ENCODE measurements around the gene GALE.

DNA sequence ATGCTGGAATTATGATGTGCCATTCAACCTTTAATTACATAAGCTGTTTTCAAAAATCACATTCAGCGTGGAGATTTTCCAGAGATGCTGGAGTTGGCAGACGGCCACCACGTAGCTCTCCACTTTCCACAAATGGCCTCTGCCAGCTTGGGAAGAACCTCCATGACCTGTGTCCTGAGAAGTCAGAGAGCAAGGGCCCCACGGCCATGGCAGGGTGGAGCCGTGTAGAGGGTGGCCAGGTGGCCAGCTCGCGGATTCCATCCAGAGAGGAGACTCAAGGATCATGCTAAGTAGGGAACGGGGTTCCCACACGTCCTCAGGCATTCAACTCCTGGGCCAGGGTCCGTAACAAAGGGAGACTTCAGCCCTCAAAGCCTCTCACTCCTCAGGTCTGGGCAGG is 1.3 kb upstream of the GALE start:
- TF ChIP-seq, protein P1, sequence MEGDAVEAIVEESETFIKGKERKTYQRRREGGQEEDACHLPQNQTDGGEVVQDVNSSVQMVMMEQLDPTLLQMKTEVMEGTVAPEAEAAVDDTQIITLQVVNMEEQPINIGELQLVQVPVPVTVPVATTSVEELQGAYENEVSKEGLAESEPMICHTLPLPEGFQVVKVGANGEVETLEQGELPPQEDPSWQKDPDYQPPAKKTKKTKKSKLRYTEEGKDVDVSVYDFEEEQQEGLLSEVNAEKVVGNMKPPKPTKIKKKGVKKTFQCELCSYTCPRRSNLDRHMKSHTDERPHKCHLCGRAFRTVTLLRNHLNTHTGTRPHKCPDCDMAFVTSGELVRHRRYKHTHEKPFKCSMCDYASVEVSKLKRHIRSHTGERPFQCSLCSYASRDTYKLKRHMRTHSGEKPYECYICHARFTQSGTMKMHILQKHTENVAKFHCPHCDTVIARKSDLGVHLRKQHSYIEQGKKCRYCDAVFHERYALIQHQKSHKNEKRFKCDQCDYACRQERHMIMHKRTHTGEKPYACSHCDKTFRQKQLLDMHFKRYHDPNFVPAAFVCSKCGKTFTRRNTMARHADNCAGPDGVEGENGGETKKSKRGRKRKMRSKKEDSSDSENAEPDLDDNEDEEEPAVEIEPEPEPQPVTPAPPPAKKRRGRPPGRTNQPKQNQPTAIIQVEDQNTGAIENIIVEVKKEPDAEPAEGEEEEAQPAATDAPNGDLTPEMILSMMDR (IDR thresholded peaks at IDR 0.05): no peak
- no peak for TF ChIP-seq POLR2A (IDR thresholded peaks at IDR 0.05)
